SJCRH30 (cell line): ENCODE results near the gene OR2L5. TPM values are rescaled to one million over a fixed set of nuclear protein-coding genes. Genes with fewer than 3 reads are reported as not detected.

Source experiments
- DNase-seq, 2 experiments: peaks; one replicate each; pipeline ENCODE4 v3.0.0-alpha.2; 2015 to 2020
- H3K27ac ChIP-seq: fragments of 250-450 bp; sonication (Bioruptor Pico); 2 replicates; pipeline ENCODE4 v1.5.1; 2020; ENCODE audit warnings: mild to moderate bottlenecking, moderate library complexity
- H3K27me3 ChIP-seq: fragments of 250-450 bp; sonication (Bioruptor Pico); 2 replicates; pipeline ENCODE4 v1.5.1; 2020; ENCODE audit warnings: mild to moderate bottlenecking, moderate library complexity
- H3K36me3 ChIP-seq: fragments of 250-450 bp; sonication (Bioruptor Pico); 2 replicates; pipeline ENCODE4 v1.5.1; 2020; ENCODE audit warnings: mild to moderate bottlenecking, moderate library complexity
- H3K4me1 ChIP-seq: fragments of 250-450 bp; sonication (Bioruptor Pico); 2 replicates; pipeline ENCODE4 v1.5.1; 2020; ENCODE audit warnings: mild to moderate bottlenecking, moderate library complexity
- H3K4me3 ChIP-seq: fragments of 250-450 bp; sonication (Bioruptor Pico); 2 replicates; pipeline ENCODE4 v1.5.1; 2020; ENCODE audit warnings: mild to moderate bottlenecking, moderate library complexity
- H3K9me3 ChIP-seq: fragments of 250-450 bp; sonication (Bioruptor Pico); replicated peaks from 2 replicates; pipeline ENCODE4 v1.5.1; 2020; ENCODE audit warnings: mild to moderate bottlenecking, moderate library complexity
- total RNA-seq: library from RNA; depleted of rRNA; stranded (reverse); fragments of >200 nt; shearing (Covaris generic); gene quantifications from 2 replicates; pipeline ENCODE4 v1.2.3, GENCODE V29; 2014; rRNA removed

OR2L5 gene, protein sequence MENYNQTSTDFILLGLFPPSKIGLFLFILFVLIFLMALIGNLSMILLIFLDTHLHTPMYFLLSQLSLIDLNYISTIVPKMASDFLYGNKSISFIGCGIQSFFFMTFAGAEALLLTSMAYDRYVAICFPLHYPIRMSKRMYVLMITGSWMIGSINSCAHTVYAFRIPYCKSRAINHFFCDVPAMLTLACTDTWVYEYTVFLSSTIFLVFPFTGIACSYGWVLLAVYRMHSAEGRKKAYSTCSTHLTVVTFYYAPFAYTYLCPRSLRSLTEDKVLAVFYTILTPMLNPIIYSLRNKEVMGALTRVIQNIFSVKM
- total RNA-seq, result not detected in 2 replicates

DNA sequence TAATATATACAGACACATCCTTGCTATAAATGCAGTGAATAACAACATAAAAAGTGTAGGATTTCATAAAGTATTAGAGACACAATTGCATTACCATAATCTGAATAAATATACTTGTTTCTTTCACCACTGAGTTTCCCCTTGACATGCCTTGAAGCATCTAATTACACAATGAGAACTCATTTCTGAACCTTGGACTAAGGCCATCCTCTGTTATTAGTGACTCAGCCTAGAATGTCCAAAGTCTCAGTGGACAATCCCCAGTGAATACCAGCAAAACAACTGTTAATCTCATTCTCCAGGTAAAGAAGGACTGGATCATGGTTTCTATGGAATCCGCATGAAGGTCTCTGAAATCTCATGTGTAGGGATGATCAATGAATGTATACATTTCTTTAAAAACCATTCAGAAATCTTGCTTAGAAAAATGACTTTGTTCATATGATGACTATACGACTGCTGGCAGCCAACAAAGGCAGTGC is at the start of gene OR2L5:
OR2L5 (plus strand) TSS at position 432 of the 482 bp plus-strand sequence. CDS start 8,288 bp downstream, outside the sequence.
- H3K36me3 ChIP-seq, result no peaks in the 10 kb centered on the region
- H3K4me1 ChIP-seq, result no peaks in the 10 kb centered on the region
- no peak within 1 kb of the TSS for H3K27ac ChIP-seq
- no peak for DNase-seq
- no peaks in the 10 kb centered on the region for H3K27me3 ChIP-seq
- no peaks in the 10 kb centered on the region for H3K9me3 ChIP-seq
- H3K4me3 ChIP-seq, result no peak within 1 kb of the TSS

DNA sequence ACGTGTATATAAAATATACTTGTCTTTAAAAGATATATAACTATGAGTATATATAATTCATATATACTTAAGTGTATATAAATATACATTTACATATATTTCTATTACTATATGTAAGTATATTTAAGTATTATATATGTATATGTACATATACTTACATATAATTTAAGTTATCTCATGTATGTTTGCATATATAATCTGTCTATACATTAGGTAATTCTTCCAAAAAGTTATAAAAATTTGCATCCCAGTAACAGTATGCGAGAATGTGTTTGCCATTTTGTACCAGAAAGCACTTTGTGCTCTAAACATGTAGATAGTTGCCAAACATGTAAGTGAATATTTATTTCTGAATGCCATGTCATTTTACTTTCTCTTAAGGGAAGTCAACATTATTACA is 48.5 kb upstream of the OR2L5 start, which contains the start of gene OR2AK2:
OR2AK2 (plus strand) TSS at position 301 of the 400 bp plus-strand sequence. CDS start 144 bp downstream, outside the sequence.
- Histone ChIP-seq H3K36me3 (no peaks in the 10 kb centered on the region), H3K27ac (no peak within 1 kb of the TSS), H3K4me3 (no peak within 1 kb of the TSS), H3K27me3 (no peaks in the 10 kb centered on the region), H3K9me3 (no peaks in the 10 kb centered on the region), H3K4me1 (no peaks in the 10 kb centered on the region)
- DNase-seq, result no peak

DNA sequence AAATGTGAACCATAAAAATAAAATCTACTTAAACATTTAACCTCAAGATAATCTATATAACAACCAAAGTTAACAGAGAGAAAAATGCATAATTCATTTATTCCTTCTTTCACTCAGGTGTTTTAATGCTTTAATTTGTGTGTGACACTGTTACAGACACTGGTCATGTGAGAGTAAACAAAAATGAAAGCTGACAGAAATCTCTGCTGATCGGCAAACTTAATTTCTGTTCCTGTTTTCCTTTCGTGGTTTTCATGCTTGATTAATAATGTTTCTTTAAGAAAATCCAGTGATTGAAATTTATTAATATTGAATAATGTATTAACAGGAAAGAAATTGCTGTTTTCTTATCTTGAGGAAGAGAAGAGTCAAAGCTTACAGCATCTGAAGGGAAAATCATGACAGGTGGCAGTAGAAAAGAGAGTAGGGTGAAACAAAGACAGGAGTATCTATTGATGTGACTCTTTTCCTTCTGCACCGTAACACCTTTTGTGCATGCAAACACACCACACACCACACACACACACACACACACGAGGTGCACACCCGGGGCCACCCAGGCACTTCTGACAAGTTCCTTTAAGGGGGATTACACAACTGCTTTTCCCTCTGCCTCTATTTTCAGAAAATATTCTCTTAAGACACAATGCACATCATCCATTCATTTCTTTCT is 46.8 kb upstream of the OR2L5 start:
- H3K9me3 ChIP-seq, result no peaks in the 10 kb centered on the region
- DNase-seq, result no peak
- H3K36me3 ChIP-seq, result no peaks in the 10 kb centered on the region
- H3K27me3 ChIP-seq, result no peaks in the 10 kb centered on the region
- no peak overlapping the region for H3K4me3 ChIP-seq
- no peaks in the 10 kb centered on the region for H3K4me1 ChIP-seq
- H3K27ac ChIP-seq, result no peak overlapping the region

DNA sequence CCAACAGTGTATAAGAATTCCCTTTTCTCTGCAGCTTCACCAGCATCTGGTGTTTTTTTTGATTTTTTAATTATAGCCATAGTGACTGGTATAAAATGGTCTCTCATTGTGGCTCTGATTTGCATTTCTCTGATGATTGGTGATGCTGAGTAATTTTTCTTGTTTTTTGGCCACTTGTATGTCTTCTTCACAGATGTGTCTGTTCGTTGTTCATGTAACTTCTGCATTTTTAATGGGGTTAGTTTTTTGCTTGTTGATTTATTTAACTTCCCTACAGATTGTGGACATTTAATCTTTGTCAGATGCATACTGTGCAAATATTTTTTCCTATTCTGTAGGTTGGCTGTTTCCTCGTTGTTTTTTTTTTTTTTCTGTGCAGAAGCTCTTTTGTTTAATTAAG is 20.5 kb upstream of the OR2L5 start:
- Histone ChIP-seq H3K27me3 (no peaks in the 10 kb centered on the region), H3K36me3 (no peaks in the 10 kb centered on the region), H3K4me3 (no peak overlapping the region), H3K27ac (no peak overlapping the region), H3K4me1 (no peaks in the 10 kb centered on the region), H3K9me3 (no peaks in the 10 kb centered on the region)
- DNase-seq, result no peak

DNA sequence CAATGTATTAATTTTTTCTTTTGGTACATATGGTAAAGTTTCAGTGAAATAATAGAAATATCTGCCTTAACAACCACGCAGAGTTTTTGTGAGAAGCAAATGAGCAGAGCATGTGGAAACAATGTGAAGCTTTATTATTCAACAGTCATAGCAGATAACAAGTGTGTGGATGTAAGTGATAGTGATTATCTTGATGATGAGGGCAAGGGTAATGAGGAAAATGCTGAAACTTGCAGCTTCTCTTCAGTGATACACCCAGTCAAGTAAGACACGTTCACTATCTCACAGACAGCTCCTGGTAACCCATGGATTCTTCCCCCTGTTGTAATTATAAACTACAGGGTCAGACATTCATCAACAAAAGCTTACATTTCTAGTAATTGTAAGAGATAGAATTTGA is 14.6 kb upstream of the OR2L5 start:
- H3K36me3 ChIP-seq, result no peaks in the 10 kb centered on the region
- no peak overlapping the region for H3K27ac ChIP-seq
- H3K9me3 ChIP-seq, result no peaks in the 10 kb centered on the region
- no peaks in the 10 kb centered on the region for H3K27me3 ChIP-seq
- no peak overlapping the region for H3K4me3 ChIP-seq
- H3K4me1 ChIP-seq, result no peaks in the 10 kb centered on the region
- no peak for DNase-seq

DNA sequence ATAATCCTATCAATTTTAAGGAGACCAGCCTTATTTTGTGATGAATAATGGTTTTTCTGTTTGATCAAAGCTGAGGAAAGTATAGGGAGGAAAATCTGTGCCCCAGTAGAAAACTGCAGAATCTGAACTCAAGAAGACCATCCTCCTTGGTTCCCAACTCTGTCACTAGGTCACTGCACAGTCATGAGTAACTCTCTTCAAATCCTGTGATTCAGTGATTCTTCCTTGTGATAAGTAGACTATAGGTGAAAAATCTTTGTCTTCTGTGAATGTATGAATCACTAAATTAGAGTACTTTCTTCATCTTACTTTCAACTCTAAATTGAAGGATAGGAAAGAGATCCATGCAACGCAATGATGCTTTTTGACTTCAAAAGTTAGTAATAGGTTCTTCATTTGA is 13.3 kb upstream of the OR2L5 start:
- no peaks in the 10 kb centered on the region for H3K36me3 ChIP-seq
- no peak for DNase-seq
- no peak overlapping the region for H3K4me3 ChIP-seq
- H3K27ac ChIP-seq, result no peak overlapping the region
- H3K27me3 ChIP-seq, result no peaks in the 10 kb centered on the region
- no peaks in the 10 kb centered on the region for H3K9me3 ChIP-seq
- H3K4me1 ChIP-seq, result no peaks in the 10 kb centered on the region

DNA sequence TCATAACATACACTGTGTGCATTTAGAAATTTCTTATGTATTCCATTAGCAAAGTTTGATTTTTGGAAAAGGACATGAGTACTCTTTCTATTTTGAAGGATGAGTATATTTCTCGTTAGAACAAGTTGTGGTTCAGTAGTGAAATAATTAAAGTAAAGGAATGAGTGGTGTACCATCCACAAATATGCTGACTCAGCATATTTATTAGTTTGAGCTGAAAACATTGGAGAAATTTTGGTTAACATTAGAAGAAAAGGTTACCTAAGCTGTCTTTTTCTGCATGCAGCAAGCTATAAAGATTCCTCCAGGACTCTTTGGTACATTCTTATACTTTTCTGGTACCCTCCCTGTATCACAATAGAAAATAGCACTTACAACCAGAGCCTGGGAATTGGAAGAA is 5.7 kb upstream of the OR2L5 start:
- H3K4me3 ChIP-seq, result no peak overlapping the region
- DNase-seq, result no peak
- no peaks in the 10 kb centered on the region for H3K9me3 ChIP-seq
- no peak overlapping the region for H3K27ac ChIP-seq
- no peaks in the 10 kb centered on the region for H3K4me1 ChIP-seq
- no peaks in the 10 kb centered on the region for H3K36me3 ChIP-seq
- H3K27me3 ChIP-seq, result no peaks in the 10 kb centered on the region

DNA sequence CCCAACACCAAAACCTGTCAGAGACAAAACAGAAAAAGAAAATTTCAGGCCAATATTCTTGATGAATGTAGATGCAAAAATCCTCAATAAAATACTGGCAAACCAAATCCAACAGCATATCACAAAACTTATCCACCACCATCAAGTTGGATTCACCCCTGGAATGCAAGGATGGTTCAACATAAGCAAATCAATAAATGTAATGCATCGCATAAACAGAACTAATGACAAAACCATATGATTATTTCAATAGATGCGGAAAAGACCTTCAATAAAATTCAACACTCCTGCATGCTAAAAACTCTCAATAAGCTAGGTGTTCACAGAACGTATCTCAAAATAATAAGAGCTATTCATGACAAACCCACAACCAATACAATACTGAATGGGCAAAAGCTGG is 3.8 kb upstream of the OR2L5 start:
- H3K9me3 ChIP-seq, result no peaks in the 10 kb centered on the region
- no peaks in the 10 kb centered on the region for H3K4me1 ChIP-seq
- no peak for DNase-seq
- H3K4me3 ChIP-seq, result no peak overlapping the region
- H3K27ac ChIP-seq, result no peak overlapping the region
- H3K36me3 ChIP-seq, result no peaks in the 10 kb centered on the region
- H3K27me3 ChIP-seq, result no peaks in the 10 kb centered on the region

DNA sequence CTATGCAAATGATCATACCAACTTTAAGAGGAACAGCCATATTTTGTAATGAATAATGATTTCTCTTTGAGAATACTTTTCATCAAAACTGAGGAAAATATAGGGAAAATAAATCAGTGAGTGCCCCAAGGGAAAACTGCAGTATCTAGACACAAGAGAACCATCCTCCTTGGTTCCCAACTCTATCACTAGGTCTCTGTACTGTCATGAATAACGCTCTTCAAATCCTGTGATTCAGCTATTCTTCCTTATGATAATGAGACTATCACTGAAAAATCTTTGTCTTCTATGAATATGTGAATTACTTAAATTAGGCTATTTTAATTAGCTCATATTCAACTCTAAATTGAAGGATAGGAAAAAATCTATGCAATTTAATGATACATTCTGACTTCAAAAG is 2.3 kb downstream of the OR2L5 start:
- no peaks in the 10 kb centered on the region for H3K4me1 ChIP-seq
- H3K4me3 ChIP-seq, result no peak overlapping the region
- H3K36me3 ChIP-seq, result no peaks in the 10 kb centered on the region
- no peaks in the 10 kb centered on the region for H3K9me3 ChIP-seq
- no peak overlapping the region for H3K27ac ChIP-seq
- DNase-seq, result no peak
- H3K27me3 ChIP-seq, result no peaks in the 10 kb centered on the region

DNA sequence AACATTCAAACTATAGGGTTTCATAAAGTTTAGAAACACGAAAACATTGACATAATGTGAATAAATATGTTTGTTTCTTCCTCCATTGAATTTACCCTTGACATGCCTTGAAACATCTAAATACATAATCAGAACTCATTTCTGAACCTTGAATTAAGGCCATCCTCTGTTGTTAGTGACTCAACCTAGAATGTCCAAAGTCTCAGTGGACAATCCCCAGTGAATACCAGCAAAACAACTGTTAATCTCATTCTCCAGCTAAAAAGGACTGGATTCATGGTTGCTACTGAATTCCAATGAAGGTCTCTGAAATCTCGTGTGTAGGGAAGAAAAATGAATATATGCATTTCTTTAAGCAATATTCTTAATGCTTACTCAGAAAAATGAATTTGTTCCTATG is 16.3 kb downstream of the OR2L5 start, which contains the start of gene OR2L2:
OR2L2 (plus strand) TSS at position 301 of the 400 bp plus-strand sequence. CDS start 8,198 bp downstream, outside the sequence.
- Histone ChIP-seq H3K27me3 (no peaks in the 10 kb centered on the region), H3K36me3 (no peaks in the 10 kb centered on the region), H3K4me1 (no peaks in the 10 kb centered on the region), H3K27ac (no peak within 1 kb of the TSS), H3K4me3 (no peak within 1 kb of the TSS), H3K9me3 (no peaks in the 10 kb centered on the region)
- no peak for DNase-seq

DNA sequence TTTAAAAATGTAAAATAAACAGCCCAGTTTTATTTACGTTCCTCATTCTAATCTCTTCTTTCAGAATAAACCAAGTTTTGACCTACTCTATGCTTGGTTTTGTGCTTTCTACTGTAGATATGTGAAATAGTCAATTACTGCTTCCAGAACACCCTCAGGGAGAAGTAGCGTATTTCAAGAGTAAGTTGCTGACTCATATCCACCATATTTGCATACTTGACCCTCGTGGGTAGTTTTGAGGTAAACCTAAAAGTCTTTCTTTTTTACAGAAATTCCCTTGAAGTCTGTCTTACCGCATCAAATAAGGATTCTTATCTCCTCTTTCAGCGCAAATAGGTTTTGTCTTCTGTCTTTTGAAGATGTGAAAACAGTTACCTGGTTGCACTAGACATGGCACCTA is 31.7 kb downstream of the OR2L5 start:
- Histone ChIP-seq H3K36me3 (no peaks in the 10 kb centered on the region), H3K27ac (no peak overlapping the region), H3K4me1 (no peaks in the 10 kb centered on the region), H3K9me3 (no peaks in the 10 kb centered on the region), H3K4me3 (no peak overlapping the region), H3K27me3 (no peaks in the 10 kb centered on the region)
- no peak for DNase-seq

DNA sequence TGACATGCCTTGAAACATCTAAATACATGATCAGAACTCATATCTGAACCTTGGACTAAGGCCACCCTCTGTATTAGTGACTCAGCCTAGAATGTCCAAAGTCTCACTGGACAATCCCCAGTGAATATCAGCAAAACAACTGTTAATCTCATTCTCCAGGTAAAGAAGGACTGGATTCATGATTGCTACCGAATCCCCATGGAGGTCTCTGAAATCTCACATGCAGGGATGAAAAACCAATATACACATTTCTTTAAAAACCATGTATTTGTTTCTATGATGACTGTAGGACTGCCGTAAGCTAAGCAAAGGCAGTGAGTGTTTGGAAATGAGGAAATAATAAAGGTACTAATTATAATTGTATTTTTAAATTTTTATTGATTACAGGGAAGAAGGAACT is 33.1 kb downstream of the OR2L5 start, which contains the start of gene OR2L3:
OR2L3 (plus strand) TSS at position 301 of the 400 bp plus-strand sequence. CDS start 13,846 bp downstream, outside the sequence.
- DNase-seq, result no peak

DNA sequence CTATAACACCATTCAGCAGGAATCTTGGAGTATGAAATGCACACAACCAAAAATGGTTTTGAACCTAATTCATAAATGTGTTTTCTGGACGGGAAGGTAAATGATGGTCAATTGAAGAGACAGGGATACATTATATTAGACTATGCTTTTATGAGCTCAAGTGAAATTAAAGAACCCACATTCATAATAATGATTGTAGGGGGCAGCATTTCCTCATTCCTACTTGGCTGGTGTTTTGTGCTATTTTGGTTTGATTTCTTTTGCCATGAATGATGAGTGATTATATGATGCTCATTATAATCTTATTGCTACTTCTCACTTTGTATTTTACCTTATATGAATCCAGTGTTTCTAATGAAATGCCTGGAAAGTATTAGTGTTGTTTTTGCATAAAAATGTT is 33.5 kb downstream of the OR2L5 start:
- no peaks in the 10 kb centered on the region for H3K9me3 ChIP-seq
- H3K4me1 ChIP-seq, result no peaks in the 10 kb centered on the region
- no peaks in the 10 kb centered on the region for H3K27me3 ChIP-seq
- H3K36me3 ChIP-seq, result no peaks in the 10 kb centered on the region
- no peak overlapping the region for H3K4me3 ChIP-seq
- H3K27ac ChIP-seq, result no peak overlapping the region
- DNase-seq, result no peak

More for the DNA sequence above, 33.1 kb downstream of the OR2L5 start, which contains the start of gene OR2L3:
- Histone ChIP-seq H3K27ac (no peak within 1 kb of the TSS), H3K9me3 (no peaks in the 10 kb centered on the region), H3K36me3 (no peaks in the 10 kb centered on the region), H3K4me3 (no peak within 1 kb of the TSS), H3K27me3 (no peaks in the 10 kb centered on the region), H3K4me1 (no peaks in the 10 kb centered on the region)

DNA sequence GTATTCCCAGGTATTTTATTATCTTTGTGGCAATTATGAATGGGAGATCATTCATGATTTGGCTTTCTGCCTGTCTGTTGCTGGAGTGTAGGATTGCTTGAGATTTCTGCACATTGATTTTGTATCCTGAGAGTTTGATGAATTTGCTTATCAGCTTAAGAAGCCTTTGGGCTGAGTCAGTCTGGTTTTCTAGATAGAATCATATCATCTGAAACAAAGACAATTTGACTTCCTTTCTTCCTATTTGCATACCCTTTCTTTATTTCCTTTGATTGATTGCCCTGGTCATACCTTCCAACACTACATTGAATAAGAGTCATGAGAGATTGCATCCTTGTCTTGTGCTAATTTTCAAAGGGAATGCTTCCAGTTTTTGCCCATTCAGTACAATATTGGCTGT is 41.2 kb downstream of the OR2L5 start:
- Histone ChIP-seq H3K4me3 (no peak overlapping the region), H3K27me3 (no peaks in the 10 kb centered on the region), H3K9me3 (no peaks in the 10 kb centered on the region), H3K36me3 (no peaks in the 10 kb centered on the region), H3K27ac (no peak overlapping the region), H3K4me1 (no peaks in the 10 kb centered on the region)
- no peak for DNase-seq

DNA sequence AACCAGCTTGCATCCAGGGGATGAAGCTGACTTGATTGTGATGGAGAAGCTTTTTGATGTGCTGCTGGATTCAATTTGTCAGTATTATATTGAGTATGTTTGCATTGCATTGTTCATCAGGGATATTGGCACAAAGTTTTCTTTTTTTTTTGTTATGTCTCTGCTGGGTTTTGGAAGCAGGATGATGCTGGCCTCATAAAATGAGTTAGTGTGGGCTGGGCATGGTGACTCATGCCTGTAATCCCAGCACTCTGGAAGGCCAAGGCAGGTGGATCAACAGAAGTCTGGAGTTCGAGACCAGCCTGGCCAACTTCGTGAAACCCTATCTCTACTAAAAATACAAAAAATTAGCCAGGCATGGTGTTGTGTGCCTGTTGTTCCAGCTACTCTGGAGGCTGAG is 41.8 kb downstream of the OR2L5 start:
- DNase-seq, result no peak
- Histone ChIP-seq H3K36me3 (no peaks in the 10 kb centered on the region), H3K27me3 (no peaks in the 10 kb centered on the region), H3K9me3 (no peaks in the 10 kb centered on the region), H3K4me3 (no peak overlapping the region), H3K27ac (no peak overlapping the region), H3K4me1 (no peaks in the 10 kb centered on the region)
